GM23248 (cell line): ENCODE measurements around the gene NDUFA11. TPM values are rescaled to one million over a fixed set of nuclear protein-coding genes. Genes with fewer than 3 reads are reported as not detected.

Experiments used
- DNase-seq: peaks from one replicate; pipeline ENCODE4 v3.0.0-alpha.2; 2015
- H2AFZ ChIP-seq: fragments of 200-600 bp; sonication (generic); 2 replicates; pipeline ENCODE4 v1.6.1; 2016; ENCODE audit warnings: antibody characterized with exemption
- H3F3A ChIP-seq: fragments of 200-600 bp; sonication (generic); 2 replicates; pipeline ENCODE4 v1.6.1; 2016; ENCODE audit warnings: mild to moderate bottlenecking, antibody characterized with exemption, mixed run types; ENCODE audit not compliant: insufficient read depth
- H3K27ac ChIP-seq: fragments of 200-600 bp; sonication (generic); 2 replicates; pipeline ENCODE4 v1.5.1; 2016; ENCODE audit warnings: mild to moderate bottlenecking
- H3K27me3 ChIP-seq: fragments of 200-600 bp; sonication (generic); replicated peaks from 2 replicates; pipeline ENCODE4 v1.6.1; 2016; ENCODE audit warnings: mild to moderate bottlenecking; ENCODE audit not compliant: insufficient read depth
- H3K36me3 ChIP-seq: fragments of 200-600 bp; sonication (generic); 2 replicates; pipeline ENCODE4 v1.6.1; 2016; ENCODE audit warnings: low read depth, mild to moderate bottlenecking
- H3K4me1 ChIP-seq: fragments of 200-600 bp; sonication (generic); 2 replicates; pipeline ENCODE4 v1.6.1; 2016; ENCODE audit warnings: mild to moderate bottlenecking; ENCODE audit not compliant: insufficient read depth
- H3K4me2 ChIP-seq: fragments of 200-600 bp; sonication (generic); one replicate; pipeline ENCODE4 v1.6.1; 2016; ENCODE audit warnings: mild to moderate bottlenecking; ENCODE audit not compliant: unreplicated experiment
- H3K4me3 ChIP-seq: fragments of 200-600 bp; sonication (generic); 2 replicates; pipeline ENCODE4 v1.5.1; 2016; ENCODE audit warnings: mild to moderate bottlenecking
- H3K79me2 ChIP-seq: fragments of 200-600 bp; sonication (generic); 2 replicates; pipeline ENCODE4 v1.6.1; 2016; ENCODE audit warnings: mild to moderate bottlenecking; ENCODE audit not compliant: insufficient read depth
- H3K9ac ChIP-seq: fragments of 200-600 bp; sonication (generic); 2 replicates; pipeline ENCODE4 v1.6.1; 2016; ENCODE audit warnings: mild to moderate bottlenecking
- H3K9me2 ChIP-seq: fragments of 200-600 bp; sonication (generic); 2 replicates; pipeline ENCODE4 v1.6.1; 2016; ENCODE audit warnings: mixed run types, mild to moderate bottlenecking, moderate library complexity; ENCODE audit not compliant: insufficient read depth
- H3K9me3 ChIP-seq: fragments of 200-600 bp; sonication (generic); one replicate; pipeline ENCODE4 v1.6.1; 2017; ENCODE audit warnings: low read depth
- H4K20me1 ChIP-seq: fragments of 200-600 bp; sonication (generic); 2 replicates; pipeline ENCODE4 v1.6.0; 2016; ENCODE audit not compliant: insufficient read depth
- EZH2 ChIP-seq: fragments of 200-600 bp; sonication (generic); IDR thresholded peaks from 2 replicates; pipeline ENCODE4 v1.6.1; 2018; ENCODE audit warnings: antibody characterized with exemption, mild to moderate bottlenecking; ENCODE audit not compliant: insufficient read depth, poor library complexity, severe bottlenecking
- EZH2phosphoT487 ChIP-seq: fragments of 200-600 bp; sonication (generic); IDR thresholded peaks from 2 replicates; pipeline ENCODE4 v1.6.1; 2018; ENCODE audit warnings: antibody characterized with exemption, moderate library complexity, mild to moderate bottlenecking, low read depth; ENCODE audit not compliant: insufficient read depth
- WGBS, 2 experiments: methylation state at CpG; one replicate each; pipeline ENCODE4 v1.1.6; 2015 to 2017; ENCODE audit warnings: low lambda C conversion rate in 2 of 2, low coverage in 1 of 2; ENCODE audit errors: missing lambda C conversion rate in 2 of 2; 5-methylcytosine and 5-hydroxymethylcytosine counted together
- in situ Hi-C: fragments of 300-500 bp; cut with MboI; formaldehyde crosslinking; loops from 2 replicates; pipeline ENCODE4 v1.15.0; 2020
- polyA plus RNA-seq: library from polyadenylated mRNA; unstranded; fragments of >200 nt; fragmentation: Nextera tagmentation; extraction: Ambion mirVana; gene quantifications from 2 replicates; pipeline ENCODE4 v1.2.1, GENCODE V29; 2016
- total RNA-seq: library from RNA; depleted of rRNA; stranded (reverse); fragments of >200 nt; shearing (Covaris generic); gene quantifications from 2 replicates; pipeline ENCODE4 v1.2.3, GENCODE V29; 2014

Gene NDUFA11
- total and polyA plus RNA-seq, 2 experiments from 2014 or later, result 231 to 588 TPM

DNA sequence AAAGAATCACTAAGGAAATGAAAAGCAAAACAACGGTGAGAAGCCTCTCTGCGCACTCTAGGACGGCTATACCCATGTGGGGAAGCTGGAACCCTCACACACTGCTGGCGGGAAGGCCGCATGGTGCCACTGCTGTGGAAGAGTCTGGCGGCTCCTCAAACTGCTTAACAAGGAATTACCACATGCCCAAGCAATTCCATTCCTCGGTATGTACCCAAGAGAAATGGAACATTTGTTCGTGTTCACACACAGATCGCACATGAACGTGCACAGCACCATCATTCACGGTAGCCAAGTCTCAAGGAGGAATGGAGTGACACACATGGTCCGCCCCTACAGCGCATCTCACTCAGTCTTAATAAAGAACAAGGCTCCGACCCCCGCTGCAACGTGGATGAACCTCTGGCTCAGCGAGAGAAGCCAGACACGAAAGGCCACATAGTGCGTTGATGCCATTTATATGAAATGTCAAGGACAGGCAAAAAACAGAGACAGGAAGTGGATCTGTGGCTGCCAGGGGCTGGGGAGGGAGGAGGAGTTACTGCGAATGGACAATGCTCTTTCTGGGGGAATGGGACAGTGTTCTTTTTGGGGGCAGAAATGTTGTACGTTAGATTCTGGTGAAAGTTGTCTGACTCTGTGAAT is 18.0 kb upstream of the NDUFA11 start:
- Histone ChIP-seq H3F3A (peaks cover 6% of the 10 kb centered on the region), H3K79me2 (no peaks in the 10 kb centered on the region), H3K36me3 (peaks cover 27% of the 10 kb centered on the region; the same call in 1 of the 2 replicates), H2AFZ (no peak overlapping the region), H3K9ac (no peak overlapping the region), H3K4me3 (no peak overlapping the region), H3K4me1 (peaks cover 6% of the 10 kb centered on the region), H3K4me2 (no peak overlapping the region), H3K27ac (no peak overlapping the region), H3K9me3 (no peaks in the 10 kb centered on the region), H3K27me3 (no peaks in the 10 kb centered on the region), H3K9me2 (no peaks in the 10 kb centered on the region), H4K20me1 (no peaks in the 10 kb centered on the region)
- in situ Hi-C loops, result no loop called here
- no peak for DNase-seq
- TF ChIP-seq EZH2phosphoT487 (no peak), EZH2 (no peak)
- 92% methylated on average over 20 to 21 of the region's 21 CpGs for WGBS, 2 experiments

DNA sequence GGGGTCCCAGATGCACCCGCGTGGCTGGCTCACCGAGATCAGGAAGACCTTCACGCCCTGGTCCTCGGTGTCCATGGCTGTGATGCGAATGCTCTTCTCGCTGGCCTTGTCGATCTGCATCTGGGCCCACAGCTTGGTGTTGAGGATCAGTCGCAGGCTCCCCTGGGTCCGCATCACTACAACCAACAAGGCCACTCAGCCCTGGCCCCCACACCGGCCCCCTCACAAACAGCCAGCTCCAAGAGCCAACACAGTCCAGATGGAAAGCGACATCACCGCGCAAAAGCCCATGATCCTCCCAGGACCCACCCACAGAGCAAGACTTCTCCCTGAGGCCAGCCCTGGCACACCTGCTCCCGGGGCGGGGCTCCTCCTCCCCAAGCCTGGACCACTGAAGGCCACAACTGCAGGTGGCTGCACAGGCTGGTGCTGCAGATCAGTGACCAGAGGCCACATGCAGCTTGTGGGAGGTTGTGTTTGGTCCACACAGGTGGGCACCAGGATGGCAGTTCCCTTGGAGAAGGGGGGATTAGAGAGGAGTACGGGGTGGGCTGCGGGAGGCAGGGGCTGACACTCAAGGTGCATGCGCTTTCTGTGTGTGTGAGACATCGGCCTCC is 15.0 kb upstream of the NDUFA11 start:
- Histone ChIP-seq H2AFZ (no peak overlapping the region), H3K4me2 (no peak overlapping the region), H3K9ac (no peak overlapping the region), H3K79me2 (no peaks in the 10 kb centered on the region), H3K9me2 (no peaks in the 10 kb centered on the region), H3K4me1 (peaks cover 12% of the 10 kb centered on the region), H3K4me3 (no peak overlapping the region), H3K9me3 (no peaks in the 10 kb centered on the region), H3K27me3 (no peaks in the 10 kb centered on the region), H3F3A (peaks cover 3% of the 10 kb centered on the region; the same call in 1 of the 2 replicates), H3K27ac (no peak overlapping the region), H3K36me3 (peaks cover 12% of the 10 kb centered on the region; the same call in 1 of the 2 replicates), H4K20me1 (no peaks in the 10 kb centered on the region)
- DNase-seq, result no peak
- TF ChIP-seq EZH2phosphoT487 (no peak), EZH2 (no peak)
- 95 to 96% methylated on average over 20 of the region's 20 CpGs for WGBS, 2 experiments
- in situ Hi-C loops, result no loop called here

DNA sequence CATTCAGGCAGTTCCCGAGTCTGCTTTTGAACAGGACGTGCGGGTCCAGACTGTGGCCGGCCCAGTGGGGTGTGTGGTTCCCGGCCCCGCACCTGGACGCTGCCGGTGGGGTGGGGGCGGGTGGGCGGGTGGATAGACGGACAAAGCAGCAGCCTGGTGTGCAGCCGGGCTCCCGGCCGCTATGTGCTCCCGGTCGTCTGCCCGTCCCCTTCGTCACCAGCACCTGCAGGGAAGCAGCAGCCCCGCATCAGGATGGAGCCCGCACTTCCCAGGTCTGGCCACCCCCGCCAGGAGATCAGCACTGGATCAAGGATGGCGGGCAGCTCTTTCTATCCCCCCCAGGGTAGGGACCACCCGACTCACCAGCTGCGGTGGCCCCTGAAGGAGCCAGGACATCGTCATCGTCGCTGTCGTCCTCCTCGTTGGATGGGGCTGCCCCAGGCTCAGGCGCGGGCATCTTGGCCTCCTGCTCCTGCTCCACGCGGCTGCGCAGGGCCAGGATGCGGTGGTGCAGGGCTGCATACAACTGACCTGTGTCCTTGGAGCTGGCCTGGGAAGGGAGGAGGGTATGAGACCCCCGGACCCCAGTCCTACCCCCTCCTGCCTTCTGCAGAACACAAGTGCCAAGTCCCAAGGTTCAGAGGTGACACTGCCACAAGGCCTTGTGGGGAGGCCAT is 14.0 kb upstream of the NDUFA11 start:
- Histone ChIP-seq H2AFZ (no peak overlapping the region), H3K27me3 (no peaks in the 10 kb centered on the region), H3K4me2 (no peak overlapping the region), H3F3A (peaks cover 4% of the 10 kb centered on the region), H3K4me1 (peaks cover 12% of the 10 kb centered on the region), H3K9me2 (no peaks in the 10 kb centered on the region), H3K4me3 (no peak overlapping the region), H3K36me3 (peaks cover 6% of the 10 kb centered on the region; the same call in 1 of the 2 replicates), H3K79me2 (no peaks in the 10 kb centered on the region), H4K20me1 (no peaks in the 10 kb centered on the region), H3K27ac (no peak overlapping the region), H3K9me3 (no peaks in the 10 kb centered on the region), H3K9ac (no peak overlapping the region)
- TF ChIP-seq EZH2phosphoT487, result no peak
- no peak for TF ChIP-seq EZH2
- WGBS, 2 experiments, result 93 to 95% methylated on average over 21 to 36 of the region's 36 CpGs
- in situ Hi-C loops, result no loop called here
- DNase-seq, result no peak

DNA sequence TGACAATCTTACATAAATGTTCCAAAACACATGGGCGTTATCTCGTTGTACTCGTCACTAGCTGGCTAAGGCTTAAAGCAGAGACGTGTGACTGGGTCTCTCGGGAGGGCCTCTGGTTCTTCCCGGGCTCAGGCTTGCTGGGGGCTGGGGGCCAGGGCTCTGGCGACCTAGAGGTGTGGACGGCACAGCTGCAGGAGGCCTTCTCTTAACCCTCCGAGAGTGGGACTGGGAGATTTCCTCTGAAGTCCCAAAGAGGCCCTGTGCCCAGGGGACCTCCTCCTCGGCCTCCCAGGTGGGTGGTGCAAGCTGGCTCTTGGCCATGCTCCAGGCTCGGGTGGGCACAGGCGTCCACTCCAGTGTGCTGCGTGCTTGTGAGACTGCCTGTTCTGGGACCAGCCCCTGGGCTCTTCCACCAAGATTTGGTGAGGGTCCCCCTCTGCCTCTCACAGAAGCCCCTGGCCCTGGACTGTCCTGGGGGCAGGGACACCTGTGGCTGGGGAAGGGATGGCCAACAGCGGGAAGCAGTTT is 12.7 kb upstream of the NDUFA11 start:
- no peak overlapping the region for H2AFZ ChIP-seq
- H3K4me3 ChIP-seq, result no peak overlapping the region
- no peak overlapping the region for H3K4me2 ChIP-seq
- H3K4me1 ChIP-seq, result peaks cover 12% of the 10 kb centered on the region
- H3K27me3 ChIP-seq, result no peaks in the 10 kb centered on the region
- no peaks in the 10 kb centered on the region for H3K9me3 ChIP-seq
- H4K20me1 ChIP-seq, result no peaks in the 10 kb centered on the region
- no peaks in the 10 kb centered on the region for H3K79me2 ChIP-seq
- no peak for DNase-seq
- H3F3A ChIP-seq, result peaks cover 4% of the 10 kb centered on the region
- TF ChIP-seq EZH2phosphoT487 (no peak), EZH2 (no peak)
- WGBS, 2 experiments, result 51 to 52% methylated on average over 14 of the region's 14 CpGs
- in situ Hi-C loops, result no loop called here
- no peaks in the 10 kb centered on the region for H3K9me2 ChIP-seq
- no peak overlapping the region for H3K27ac ChIP-seq
- H3K9ac ChIP-seq, result no peak overlapping the region
- no peaks in the 10 kb centered on the region; the same call in 1 of the 2 replicates for H3K36me3 ChIP-seq
